Measurements from ENCODE around the gene SMIM11.

The SMIM11 gene

DNA sequence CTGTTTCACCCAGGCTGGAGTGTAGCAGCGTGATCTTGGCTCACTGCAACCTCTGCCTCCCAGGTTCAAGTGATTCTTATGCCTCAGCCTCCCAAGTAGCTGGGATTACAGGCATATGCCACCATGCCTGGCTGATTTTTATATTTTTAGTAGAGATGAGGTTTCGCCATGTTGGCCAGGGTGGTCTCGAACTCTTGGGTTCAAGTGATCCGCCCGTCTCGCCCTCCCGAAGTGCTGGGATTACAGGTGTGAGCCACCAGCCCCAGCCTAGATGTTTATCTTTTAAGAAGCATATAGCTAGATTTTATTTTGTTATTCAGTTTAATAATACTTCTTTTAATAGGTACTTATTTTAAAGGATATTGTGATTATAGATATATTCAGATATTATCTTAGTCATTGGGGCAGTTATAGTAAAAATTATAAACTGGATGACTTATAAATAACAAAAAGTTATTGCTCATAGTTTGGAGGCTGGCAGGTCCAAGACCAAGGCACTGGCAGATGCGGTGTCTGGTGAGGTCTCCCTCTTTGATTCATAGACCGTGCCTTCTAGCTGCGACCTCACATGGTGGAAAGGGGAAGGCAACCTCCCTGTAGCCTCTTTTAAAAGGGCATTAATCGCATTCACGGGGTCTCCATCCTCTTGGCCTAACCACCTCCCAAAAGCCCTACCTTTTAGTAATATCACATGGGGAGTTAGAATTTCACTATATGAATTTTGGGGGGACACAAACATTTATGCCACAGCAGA lies 14.6 kb upstream of the SMIM11 start:
- Histone ChIP-seq H3K36me3 (replicated peaks; ENCODE audit: low read depth, low read length) (no peaks in the 10 kb centered on the region), H2AFZ (ENCODE audit: low read depth, low read length) (peak overlapping the region; percentile 87)

DNA sequence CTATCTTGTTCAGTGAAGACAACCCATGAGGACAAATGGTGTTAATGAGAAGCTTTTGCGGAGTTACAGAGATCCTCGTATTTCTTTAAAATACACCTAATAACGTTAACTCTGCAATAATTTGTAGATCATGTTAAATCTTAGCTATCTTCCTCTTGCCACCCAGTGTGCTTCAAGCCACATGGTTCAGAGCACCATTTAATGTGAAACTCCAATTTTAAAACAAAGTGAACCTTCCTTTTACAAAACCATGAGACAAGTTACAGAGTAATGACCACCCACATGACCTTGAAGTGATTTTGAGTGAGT lies 13.2 kb upstream of the SMIM11 start:
- no peaks in the 10 kb centered on the region for H3K36me3 ChIP-seq (replicated peaks; ENCODE audit: low read depth, low read length)
- H3K27ac ChIP-seq (ENCODE audit: low read length), result no peak overlapping the region
- H2AFZ ChIP-seq (ENCODE audit: low read depth, low read length), result peak overlapping the region; percentile 74
- peak overlapping the region; percentile 89 for H3K4me2 ChIP-seq (ENCODE audit: low read length)
- TF ChIP-seq EZH2phosphoT487 (IDR thresholded peaks at IDR 0.05; ENCODE audit: low read depth), result no peak
- TF ChIP-seq, protein P1, sequence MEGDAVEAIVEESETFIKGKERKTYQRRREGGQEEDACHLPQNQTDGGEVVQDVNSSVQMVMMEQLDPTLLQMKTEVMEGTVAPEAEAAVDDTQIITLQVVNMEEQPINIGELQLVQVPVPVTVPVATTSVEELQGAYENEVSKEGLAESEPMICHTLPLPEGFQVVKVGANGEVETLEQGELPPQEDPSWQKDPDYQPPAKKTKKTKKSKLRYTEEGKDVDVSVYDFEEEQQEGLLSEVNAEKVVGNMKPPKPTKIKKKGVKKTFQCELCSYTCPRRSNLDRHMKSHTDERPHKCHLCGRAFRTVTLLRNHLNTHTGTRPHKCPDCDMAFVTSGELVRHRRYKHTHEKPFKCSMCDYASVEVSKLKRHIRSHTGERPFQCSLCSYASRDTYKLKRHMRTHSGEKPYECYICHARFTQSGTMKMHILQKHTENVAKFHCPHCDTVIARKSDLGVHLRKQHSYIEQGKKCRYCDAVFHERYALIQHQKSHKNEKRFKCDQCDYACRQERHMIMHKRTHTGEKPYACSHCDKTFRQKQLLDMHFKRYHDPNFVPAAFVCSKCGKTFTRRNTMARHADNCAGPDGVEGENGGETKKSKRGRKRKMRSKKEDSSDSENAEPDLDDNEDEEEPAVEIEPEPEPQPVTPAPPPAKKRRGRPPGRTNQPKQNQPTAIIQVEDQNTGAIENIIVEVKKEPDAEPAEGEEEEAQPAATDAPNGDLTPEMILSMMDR (IDR thresholded peaks at IDR 0.05; ENCODE audit: low read depth, low read length), result no peak
- H3K9ac ChIP-seq (ENCODE audit: low read length), result peak overlapping the region; percentile 23; the same call in 1 of the 2 replicates
- peak overlapping the region; percentile 46 for H3K4me3 ChIP-seq (ENCODE audit: low read length)
- peaks cover 14% of the 10 kb centered on the region for H3K4me1 ChIP-seq (ENCODE audit: low read length)
- H3K9me3 ChIP-seq (ENCODE audit: insufficient read depth, low read length), result no peaks in the 10 kb centered on the region
- H3K79me2 ChIP-seq (ENCODE audit: low read length), result no peaks in the 10 kb centered on the region
- no peaks in the 10 kb centered on the region for H3K27me3 ChIP-seq (ENCODE audit: low read depth, low read length)
- H4K20me1 ChIP-seq (ENCODE audit: insufficient read depth, low read length), result no peaks in the 10 kb centered on the region

More for the DNA sequence above, 14.6 kb upstream of the SMIM11 start:
- Histone ChIP-seq H3K27me3 (ENCODE audit: low read depth, low read length) (no peaks in the 10 kb centered on the region), H3K27ac (ENCODE audit: low read length) (no peak overlapping the region), H3K9me3 (ENCODE audit: insufficient read depth, low read length) (no peaks in the 10 kb centered on the region), H4K20me1 (ENCODE audit: insufficient read depth, low read length) (no peaks in the 10 kb centered on the region), H3K4me3 (ENCODE audit: low read length) (peak overlapping the region; percentile 73), H3K4me1 (ENCODE audit: low read length) (peaks cover 14% of the 10 kb centered on the region), H3K9ac (ENCODE audit: low read length) (peak overlapping the region; percentile 45), H3K79me2 (ENCODE audit: low read length) (no peaks in the 10 kb centered on the region), H3K4me2 (ENCODE audit: low read length) (peak overlapping the region; percentile 89)
- TF ChIP-seq EZH2phosphoT487 (IDR thresholded peaks at IDR 0.05; ENCODE audit: low read depth), result no peak
- TF ChIP-seq, protein P1 (IDR thresholded peaks at IDR 0.05; ENCODE audit: low read depth, low read length), result peak; percentile 41

DNA sequence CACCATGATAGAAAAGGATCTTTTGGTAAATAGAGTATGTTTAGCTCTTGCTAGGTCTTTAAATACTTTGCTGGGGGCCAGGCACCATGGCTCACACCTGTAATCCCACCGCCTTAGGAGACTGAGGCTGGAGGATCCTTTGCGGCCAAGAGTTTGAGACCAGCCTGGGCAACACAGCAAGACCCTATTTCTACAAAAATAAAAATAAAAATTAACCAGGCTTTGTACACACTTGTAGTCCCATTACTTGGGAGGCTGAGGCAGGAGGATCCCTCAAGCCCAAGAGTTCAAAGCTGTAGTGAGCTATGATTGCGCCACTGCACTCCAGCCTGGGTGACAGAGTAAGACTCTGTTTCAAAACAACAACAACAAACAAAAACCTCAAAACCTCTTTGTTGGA lies 12.6 kb upstream of the SMIM11 start:
- H3K4me2 ChIP-seq (ENCODE audit: low read length), result no peak overlapping the region
- H2AFZ ChIP-seq (ENCODE audit: low read depth, low read length), result peak overlapping the region; percentile 74; the same call in 1 of the 2 replicates
- H3K9ac ChIP-seq (ENCODE audit: low read length), result no peak overlapping the region
- no peak overlapping the region for H3K4me3 ChIP-seq (ENCODE audit: low read length)
- no peaks in the 10 kb centered on the region for H3K79me2 ChIP-seq (ENCODE audit: low read length)
- H3K27ac ChIP-seq (ENCODE audit: low read length), result no peak overlapping the region
- no peaks in the 10 kb centered on the region for H3K9me3 ChIP-seq (ENCODE audit: insufficient read depth, low read length)
- no peaks in the 10 kb centered on the region for H4K20me1 ChIP-seq (ENCODE audit: insufficient read depth, low read length)
- H3K27me3 ChIP-seq (ENCODE audit: low read depth, low read length), result no peaks in the 10 kb centered on the region
- no peaks in the 10 kb centered on the region for H3K36me3 ChIP-seq (replicated peaks; ENCODE audit: low read depth, low read length)
- peaks cover 14% of the 10 kb centered on the region for H3K4me1 ChIP-seq (ENCODE audit: low read length)
- TF ChIP-seq, protein P1 (IDR thresholded peaks at IDR 0.05; ENCODE audit: low read depth, low read length), result no peak
- TF ChIP-seq EZH2phosphoT487 (IDR thresholded peaks at IDR 0.05; ENCODE audit: low read depth), result no peak

DNA sequence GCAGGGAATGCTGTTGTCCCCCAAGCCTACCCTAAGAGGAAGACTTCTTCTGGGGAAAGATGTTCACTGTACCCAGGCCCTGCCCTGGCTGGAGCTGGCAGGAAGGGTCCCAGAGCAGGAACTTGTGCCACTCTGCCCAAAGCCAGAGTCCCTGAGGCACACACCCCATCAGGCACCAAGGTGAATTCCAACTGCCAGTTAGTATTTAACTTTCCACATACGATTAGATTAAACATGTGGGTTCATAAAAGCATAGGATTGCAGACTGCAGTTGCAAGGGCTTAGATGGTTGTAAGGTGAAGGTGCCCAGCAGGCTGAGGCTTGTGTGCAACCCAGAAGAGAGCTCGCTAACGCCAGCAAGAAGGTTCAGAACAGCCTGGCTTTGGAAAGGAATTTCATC lies 11.6 kb upstream of the SMIM11 start, which contains the start of gene KCNE2:
KCNE2 (plus strand) TSS at position 274 of the 400 bp plus-strand sequence. CDS start 6,473 bp downstream, outside the sequence.
- Histone ChIP-seq H3K4me3 (ENCODE audit: low read length) (no peak within 1 kb of the TSS), H3K27ac (ENCODE audit: low read length) (no peak within 1 kb of the TSS), H3K36me3 (replicated peaks; ENCODE audit: low read depth, low read length) (no peaks in the 10 kb centered on the region), H3K27me3 (ENCODE audit: low read depth, low read length) (no peaks in the 10 kb centered on the region), H3K9ac (ENCODE audit: low read length) (no peak within 1 kb of the TSS), H2AFZ (ENCODE audit: low read depth, low read length) (no peak within 1 kb of the TSS), H3K9me3 (ENCODE audit: insufficient read depth, low read length) (no peaks in the 10 kb centered on the region), H3K79me2 (ENCODE audit: low read length) (no peaks in the 10 kb centered on the region), H3K4me2 (ENCODE audit: low read length) (no peak within 1 kb of the TSS), H3K4me1 (ENCODE audit: low read length) (peaks cover 14% of the 10 kb centered on the region), H4K20me1 (ENCODE audit: insufficient read depth, low read length) (no peaks in the 10 kb centered on the region)
- TF ChIP-seq EZH2phosphoT487 (IDR thresholded peaks at IDR 0.05; ENCODE audit: low read depth), result no peak
- TF ChIP-seq, protein P1 (IDR thresholded peaks at IDR 0.05; ENCODE audit: low read depth, low read length), result no peak
